NOMO-1 (cell line): ENCODE data around the gene PHTF1.

ENCODE experiments used
- DNase-seq, 2 experiments: peaks; one replicate each; lab custom pipeline; 2025; ENCODE audit not compliant: unreplicated experiment in 2 of 2; lab: John Stamatoyannopoulos, UW

PHTF1 gene

DNA sequence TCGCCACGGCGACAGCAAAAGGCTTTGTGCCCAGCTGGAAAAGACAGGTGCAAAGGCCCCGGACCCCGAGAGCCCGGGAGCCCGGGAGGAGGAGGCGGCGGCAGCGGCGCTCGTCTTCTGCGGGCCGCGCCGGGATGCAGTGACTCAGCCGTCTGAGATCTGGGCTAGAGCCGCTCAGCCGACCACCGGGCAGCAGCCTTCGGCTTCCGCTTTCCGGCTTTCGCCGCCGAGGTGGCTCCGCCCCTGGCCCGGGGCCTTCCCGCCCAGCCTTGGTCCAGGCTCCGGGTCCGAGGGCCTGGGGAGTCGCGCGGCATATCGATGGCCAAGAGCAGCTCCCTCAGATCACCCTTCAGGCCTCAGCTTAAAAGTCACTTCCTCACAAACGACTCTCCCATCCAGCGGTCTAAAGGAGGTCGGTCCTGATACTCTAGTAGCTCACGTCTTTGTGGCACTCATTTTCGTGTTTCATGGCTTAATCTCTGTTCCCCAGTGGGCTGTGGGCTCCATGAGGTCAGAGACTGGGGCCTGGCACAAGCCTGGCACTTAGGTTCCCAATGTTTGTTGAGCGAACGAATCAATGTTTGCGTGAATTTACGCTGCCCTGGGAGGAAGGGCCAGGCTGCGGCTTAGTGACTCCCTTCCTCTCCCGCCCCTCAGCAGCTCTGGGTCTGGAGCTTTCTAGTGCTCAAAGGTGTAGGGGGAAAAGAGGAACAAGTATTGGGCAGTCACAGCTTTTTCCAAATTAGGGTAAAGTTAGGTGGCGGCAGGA is at the start of gene PHTF1:
PHTF1 (minus strand) TSS at position 154 of the 769 bp plus-strand sequence. CDS start 783 bp downstream, outside the sequence.
- DNase-seq = peak; percentile 80 to 88

GRCh38 chr1:113808450-113809195 is 49.3 kb upstream of the PHTF1 start:
- DNase-seq = peak in 1 of 2 experiments; percentile 51

DNA sequence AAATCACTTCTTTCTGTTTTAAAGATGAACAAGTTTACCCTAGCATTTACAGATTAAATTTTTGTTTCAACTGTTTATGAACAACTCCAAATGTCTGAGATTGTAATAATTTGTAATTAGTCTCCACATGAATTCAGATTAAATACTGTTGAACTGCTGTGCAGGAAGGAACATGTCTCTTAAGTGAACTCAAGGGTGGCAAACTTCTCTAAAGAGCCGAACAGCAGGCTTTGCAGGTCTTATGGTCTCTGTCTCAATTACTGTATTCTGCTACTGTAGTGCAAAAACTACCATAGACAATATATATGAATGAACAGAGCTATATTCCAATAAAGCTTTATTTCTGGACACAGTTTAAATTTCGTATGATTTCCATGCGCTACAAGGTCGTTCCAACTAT is 46.4 kb upstream of the PHTF1 start:
- DNase-seq = no peak

DNA sequence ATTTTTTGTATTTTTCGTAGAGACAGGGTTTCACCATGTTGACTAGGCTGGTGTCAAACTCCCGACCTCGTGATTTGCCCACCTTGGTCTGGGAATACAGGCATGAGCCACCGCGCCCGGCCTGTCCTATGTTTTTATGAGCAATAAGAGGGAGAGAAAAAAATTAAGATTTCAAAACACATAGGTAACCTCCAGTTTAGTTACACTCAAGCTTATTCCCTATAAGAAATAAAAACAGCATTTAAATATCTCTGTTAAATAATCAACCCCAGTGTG is 45.9 kb upstream of the PHTF1 start:
- no peak for DNase-seq

DNA sequence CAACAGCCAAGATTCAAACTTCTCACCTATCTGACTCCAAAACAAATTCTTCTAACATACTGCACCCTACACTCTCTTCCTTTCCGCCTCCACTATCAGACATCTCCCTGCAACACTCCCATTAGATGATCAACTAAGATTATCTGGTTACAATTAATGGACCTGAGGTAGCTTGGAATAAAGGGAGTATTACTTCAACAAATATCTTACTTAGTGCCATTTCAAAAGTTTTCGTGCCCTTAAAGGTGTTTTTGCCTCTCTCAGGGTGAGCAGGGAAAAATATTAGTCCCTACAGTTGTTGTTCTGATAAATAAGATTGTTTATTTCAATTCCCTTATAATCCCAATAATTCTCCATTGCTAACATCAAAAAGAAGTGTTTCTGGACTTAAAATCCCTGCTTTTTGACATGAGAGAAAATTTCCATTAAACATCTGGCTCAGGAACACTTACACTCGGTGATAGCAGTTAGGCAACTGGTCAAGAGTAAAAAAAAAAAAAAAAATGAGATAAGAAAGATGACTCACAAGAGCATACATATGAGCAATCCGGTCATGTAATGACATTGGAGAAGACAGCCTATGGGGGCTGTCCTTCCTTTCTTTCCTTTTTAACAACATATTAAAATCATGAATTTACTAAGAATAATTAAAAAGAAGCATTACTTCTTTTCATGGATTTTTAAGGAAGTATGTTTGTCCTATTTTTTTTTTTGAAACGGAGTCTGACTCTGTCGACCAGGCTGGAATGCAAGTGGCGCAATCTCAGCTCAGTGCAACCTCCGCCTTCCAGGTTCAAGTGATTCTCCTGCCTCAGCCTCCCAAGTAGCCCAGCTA is 45.4 kb upstream of the PHTF1 start:
- peak in 1 of 2 experiments; percentile 55 for DNase-seq

GRCh38 chr1:113802367-113803007 is 43.2 kb upstream of the PHTF1 start:
- DNase-seq = no peak

DNA sequence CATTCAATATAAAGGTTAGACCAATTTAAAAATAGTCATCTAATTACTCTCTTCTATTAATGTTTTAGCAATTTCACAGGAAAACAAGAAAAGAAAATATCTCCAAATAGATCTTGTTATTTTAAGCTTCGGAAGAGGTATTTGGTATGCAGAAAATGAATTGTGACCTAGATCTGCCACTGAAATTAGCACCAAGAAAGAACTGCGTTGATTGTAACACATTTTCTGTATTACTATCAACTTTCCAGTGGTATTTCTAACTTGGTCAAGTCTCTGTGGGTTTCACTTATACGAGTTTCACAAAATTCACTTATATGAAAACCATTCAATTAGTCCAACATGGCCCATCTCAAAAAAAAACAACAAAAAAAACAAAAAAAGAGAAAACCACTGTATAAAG is 41.2 kb upstream of the PHTF1 start:
- no peak for DNase-seq

- no peak for DNase-seq
Observed at GRCh38 chr1:113797472-113797871, 38.2 kb upstream of the PHTF1 start.

DNA sequence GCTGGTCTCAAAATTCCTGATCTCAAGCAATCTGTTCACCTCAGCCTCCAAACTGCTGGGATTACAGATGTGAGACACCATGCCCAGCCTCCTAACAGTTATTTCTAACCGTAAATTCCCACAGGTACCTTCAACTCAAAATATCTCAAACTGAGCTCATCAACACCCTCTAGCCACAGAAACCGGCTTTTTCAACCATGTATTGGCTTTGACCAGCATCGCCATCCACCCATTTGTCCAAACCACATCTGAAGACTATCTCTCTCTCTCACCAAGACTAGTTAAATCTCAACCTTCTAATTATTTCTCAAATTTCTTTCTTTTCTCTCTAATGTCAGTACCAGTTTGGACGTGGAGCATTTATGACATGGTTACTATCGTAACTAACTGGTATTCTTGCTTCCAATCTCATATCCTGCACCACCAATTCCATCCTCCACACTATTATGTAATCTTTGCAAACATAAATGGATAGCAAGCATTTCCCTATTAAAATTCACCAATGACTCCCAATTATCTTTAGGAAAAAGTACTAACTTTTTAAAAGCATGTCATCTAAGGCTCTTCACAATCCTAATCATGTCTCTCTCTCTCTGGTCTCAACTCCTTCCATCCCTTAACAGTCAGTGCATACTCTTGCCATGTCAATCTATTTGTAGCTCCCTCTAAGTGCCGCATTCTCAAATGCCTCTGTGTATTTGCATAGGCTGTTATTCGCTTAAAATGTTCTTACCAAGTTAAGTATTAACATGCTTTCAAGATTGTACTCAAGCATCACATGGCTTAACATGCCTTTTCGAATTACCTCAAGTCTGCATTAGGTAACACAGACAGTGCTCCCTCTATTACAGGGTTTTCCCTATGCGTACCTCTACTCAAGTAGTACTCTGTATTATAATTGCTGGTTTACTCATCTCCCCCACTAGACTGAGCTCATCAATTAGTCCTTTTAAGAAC is 34.9 kb upstream of the PHTF1 start:
- DNase-seq = no peak

GRCh38 chr1:113792986-113793385 is 33.7 kb upstream of the PHTF1 start:
- no peak for DNase-seq

GRCh38 chr1:113792471-113792870 is 33.2 kb upstream of the PHTF1 start:
- no peak for DNase-seq

DNA sequence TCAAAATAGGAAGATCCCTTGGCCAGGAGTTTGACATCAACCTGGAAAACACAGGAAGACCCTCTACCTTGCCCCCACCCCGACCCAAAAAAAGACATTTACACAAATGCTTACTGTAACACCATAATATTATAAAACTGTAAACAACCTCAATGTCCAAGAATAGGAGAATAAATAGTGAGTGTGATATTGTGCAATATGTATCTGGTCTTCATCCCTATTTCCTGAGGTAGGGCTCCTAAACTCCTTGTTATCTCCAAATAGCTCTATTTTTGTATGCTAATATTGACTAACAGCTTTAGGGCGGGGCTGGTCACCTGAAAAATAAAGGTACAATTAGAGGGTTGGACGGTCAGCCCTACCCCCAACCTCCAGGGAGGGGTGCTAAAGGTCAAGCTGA is 29.5 kb upstream of the PHTF1 start:
- no peak for DNase-seq

DNA sequence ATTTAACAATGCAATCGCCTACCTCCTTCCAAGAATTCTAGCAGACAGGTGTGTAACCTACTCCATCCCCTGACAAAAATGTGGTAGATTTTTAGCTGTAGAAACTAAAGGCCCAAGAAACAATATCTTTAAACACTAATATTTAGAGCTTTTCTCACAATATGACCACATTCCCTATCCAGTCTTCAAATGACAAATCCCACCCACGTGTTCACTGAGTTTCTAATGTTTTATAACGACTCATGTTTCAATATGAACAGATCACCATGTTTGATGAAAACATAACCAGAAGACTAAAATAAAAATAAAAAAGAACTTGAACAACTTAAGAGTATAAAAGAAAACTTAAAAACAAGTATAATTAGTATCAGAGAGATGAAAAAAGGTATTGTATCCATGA is 28.4 kb upstream of the PHTF1 start:
- DNase-seq = no peak

- DNase-seq = no peak
Observed at GRCh38 chr1:113786069-113786468, 26.8 kb upstream of the PHTF1 start.

DNA sequence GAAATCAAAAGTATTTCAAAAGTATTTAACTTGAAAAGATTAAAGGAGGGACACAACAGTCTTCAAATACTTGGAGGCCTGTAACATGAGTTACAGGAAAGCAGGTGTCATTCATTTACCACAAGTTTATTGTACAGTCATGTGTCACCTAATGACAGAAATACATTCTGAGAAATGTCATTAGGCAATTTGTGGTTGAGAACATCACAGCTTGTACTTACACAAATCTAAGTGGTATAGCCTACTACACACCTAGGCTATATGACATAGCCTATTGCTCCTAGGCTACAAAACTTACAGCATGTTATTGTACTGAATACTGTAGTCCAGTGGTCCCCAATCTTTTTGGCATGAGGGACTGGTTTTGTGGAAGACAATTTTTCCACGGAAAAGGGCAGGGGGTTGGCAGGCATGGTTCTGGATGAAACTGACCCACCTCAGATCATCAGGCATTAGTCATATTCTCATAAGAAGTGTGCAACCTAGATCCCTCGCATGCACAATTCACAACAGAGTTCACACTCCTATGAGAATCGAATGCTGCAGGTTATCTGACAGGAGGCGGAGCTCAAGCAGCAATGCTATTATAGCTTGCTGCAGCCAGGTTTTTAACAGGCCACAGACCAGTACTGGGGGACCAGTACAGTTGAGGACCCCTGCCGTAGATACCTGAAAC is 25.0 kb upstream of the PHTF1 start:
- peak in 1 of 2 experiments; percentile 37 for DNase-seq

GRCh38 chr1:113783254-113784103 is 24.2 kb upstream of the PHTF1 start:
- peak; percentile 89 to 93 for DNase-seq

DNA sequence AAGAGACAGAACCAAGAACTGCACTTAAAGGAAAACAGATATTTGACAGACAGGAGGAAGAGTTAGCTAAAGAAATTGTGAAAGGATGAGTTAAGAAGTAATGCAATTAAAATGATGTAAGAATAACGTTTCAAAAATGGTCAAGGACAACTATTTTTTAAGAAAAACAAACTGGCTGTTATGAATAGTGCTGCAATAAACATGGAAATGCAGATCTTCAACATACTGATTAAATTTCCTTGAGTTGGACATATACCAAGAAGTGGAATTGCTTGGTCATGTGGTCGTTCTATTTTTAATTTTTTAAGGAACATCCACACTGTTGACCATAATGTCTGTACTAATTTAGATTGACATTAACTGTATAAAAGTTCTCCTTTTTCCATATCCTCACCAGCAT is 23.1 kb upstream of the PHTF1 start:
- DNase-seq = peak; percentile 12 to 73

GRCh38 chr1:113780374-113781146 is 21.3 kb upstream of the PHTF1 start:
- DNase-seq = peak; percentile 8 to 59
